HG03196 (cell line): Measurements from ENCODE around the gene AGRP.

Experiments
- ATAC-seq: cut with Tn5 transposase; IDR thresholded peaks from one replicate; pipeline ENCODE4 v1.9.1; 2021; ENCODE audit not compliant: unreplicated experiment

The AGRP gene

GRCh38 chr16:67445913-67446907 is 37.1 kb downstream of the AGRP start:
- no peak for ATAC-seq

DNA sequence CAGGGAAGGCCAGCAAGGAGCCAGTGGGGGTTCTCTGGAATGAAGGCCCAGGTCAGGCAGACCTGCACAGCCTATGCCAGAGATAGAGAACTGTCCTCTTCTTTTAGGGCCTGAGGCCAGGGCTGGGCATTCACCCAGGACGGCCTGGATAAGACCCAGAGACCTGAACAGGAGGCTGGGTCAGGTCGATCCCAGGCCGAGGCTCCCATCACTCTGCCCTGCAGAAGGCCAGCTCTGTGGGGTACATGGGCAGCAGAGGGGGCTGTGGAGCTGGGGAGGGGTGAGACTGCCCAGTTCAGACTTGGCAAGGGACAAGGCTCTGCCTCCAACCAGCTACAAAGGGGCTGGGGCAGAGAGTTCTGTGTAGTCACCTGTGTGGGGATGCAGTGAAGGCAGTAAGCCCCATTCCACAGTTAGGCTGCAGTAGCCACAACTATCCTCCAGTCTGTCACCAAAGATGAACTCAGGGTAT is 37.9 kb downstream of the AGRP start:
- ATAC-seq = no peak

- ATAC-seq = no peak
These were observed 38.3 kb downstream of the AGRP start for GRCh38 chr16:67445126-67445426.

GRCh38 chr16:67444259-67445125 is 38.9 kb downstream of the AGRP start:
- no peak for ATAC-seq

- no peak for ATAC-seq
These were observed 40.1 kb downstream of the AGRP start for GRCh38 chr16:67443265-67443664.

DNA sequence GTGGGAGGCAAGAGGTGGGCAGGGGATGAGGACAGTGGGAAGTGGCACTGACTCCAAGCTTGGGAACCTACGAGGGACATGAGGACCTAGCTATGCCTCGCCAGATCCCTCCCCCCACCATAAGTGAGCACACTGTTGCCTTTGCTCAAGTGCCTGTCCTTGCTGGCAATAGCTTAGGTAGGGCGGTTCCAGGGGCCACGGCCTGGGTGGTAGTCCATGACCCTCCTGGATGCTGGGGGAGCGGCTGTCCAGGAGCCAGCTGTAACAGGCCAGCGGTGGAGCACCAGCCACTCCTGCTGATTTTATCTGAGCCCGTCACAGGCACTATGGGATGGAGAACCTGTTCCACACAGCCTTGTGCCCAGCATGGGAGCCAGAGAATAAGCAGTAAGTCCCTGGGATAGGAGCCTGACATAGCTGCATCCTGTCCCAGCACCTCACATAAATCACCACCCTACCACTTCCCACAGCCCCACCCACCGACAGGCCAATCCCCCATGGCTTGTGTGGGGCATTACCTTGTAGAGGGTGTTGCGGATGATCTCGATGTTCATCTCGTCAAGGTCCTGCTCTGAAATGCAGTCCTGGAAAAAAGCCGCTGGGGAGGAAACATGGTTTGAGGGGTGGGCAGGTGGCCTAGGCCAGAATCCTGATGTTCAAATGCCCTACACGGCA is 40.6 kb downstream of the AGRP start:
- ATAC-seq = no peak

DNA sequence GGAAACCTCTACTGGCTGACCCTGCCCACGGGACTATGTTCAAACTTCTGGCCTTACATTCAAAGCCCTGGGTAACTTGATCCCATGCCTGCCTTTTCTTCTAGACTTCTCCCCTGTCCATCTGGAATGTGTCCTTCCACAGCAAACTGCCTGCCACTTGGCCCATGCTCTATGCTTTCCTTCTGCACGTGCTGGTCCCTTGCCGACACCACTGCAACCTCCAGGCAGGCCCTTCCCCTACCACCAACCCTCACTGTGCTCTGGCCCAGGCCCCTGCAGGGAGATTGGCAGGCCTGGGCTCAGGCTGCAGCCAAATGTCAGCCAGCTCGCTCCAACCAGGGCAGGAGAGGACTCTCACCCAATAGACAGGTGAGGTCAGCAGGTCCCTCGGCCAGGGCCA is 41.4 kb downstream of the AGRP start:
- no peak for ATAC-seq

GRCh38 chr16:67441271-67441753 is 42.0 kb downstream of the AGRP start:
- no peak for ATAC-seq

DNA sequence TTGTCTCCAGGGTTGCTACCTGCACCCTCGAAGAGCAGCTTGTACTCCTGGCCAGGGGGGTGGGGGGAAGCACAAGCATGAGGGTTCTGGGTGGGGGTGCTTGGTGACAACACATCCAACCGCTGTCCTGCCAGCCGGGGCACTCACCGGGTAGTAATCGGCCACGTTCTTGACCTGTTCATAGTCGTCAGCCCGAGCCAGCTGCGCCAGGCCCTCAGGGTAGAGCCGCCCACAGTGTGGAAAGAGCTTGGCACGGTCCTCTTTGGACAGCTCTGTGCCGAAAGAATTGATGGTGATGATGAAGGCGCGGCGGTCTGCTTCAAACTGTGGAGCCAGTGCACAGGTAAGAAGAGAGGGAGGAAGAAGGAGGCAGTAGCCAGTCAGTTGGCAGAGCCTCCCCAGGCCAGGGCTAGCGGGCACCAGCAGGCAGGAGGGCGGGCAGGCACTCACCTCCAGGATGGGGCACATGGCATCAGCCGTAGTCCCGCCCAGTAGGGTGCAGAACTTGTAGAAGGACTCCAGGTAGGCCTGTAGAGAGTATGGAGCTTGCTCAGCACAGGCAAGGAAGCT is 44.4 kb downstream of the AGRP start:
- no peak for ATAC-seq

- ATAC-seq = no peak
These were observed 45.1 kb downstream of the AGRP start for GRCh38 chr16:67438098-67438791.

DNA sequence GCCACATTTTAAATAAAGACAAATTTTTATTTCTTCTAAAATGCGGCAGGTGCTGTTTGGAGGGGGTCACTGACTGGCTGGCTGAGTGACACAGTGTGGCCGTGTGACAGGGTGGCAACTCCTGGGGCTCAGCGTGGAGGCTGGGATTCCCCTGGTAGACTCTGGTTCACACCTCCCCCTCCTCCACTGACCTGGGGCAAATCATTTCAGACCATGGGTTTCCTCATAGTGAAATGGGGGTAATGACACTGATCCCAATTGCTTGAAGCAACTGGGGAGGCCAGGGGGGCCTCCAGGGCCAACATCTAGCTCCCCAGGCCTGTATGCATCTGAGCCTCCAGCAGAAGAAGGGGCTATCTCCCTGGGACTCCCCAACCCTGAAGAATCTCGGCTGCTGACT is 45.8 kb downstream of the AGRP start:
- no peak for ATAC-seq

GRCh38 chr16:67436640-67437193 is 46.6 kb downstream of the AGRP start:
- no peak for ATAC-seq

GRCh38 chr16:67435758-67436164 is 47.6 kb downstream of the AGRP start:
- no peak for ATAC-seq

DNA sequence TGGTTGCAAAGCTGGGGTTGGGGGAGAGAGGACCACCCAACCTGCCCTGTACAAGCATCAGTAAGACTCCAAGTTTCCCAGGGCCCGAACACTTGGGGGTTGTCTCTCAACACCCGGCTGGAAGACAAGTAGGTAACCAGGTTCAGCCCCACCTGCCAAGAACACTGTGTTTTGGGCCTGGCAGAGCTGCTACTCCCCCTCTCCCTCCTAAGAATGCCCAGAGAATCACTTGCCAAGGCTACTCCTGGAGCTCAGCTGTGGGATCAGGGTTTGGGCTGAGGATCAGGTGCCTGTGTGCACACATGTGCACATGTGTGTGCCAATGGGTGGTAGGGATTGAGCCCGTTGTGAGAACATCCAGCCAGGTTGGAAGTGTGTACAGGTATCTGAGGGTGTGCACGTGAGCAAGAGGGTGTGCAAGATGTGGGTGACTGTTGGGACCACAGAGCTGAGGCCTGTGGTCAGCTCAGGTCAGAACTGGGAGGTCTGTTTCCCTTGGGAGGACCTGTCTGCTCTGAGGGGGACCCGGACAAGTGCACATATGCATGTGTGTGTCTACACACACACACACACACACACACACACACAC is 50.1 kb downstream of the AGRP start:
- no peak for ATAC-seq
